ENCODE measurements around the gene FNDC1. TPM values are rescaled to one million over a fixed set of nuclear protein-coding genes. Genes with fewer than 3 reads are reported as not detected.

The FNDC1 gene
- total RNA-seq, 1 donor, result 24.2 TPM

DNA sequence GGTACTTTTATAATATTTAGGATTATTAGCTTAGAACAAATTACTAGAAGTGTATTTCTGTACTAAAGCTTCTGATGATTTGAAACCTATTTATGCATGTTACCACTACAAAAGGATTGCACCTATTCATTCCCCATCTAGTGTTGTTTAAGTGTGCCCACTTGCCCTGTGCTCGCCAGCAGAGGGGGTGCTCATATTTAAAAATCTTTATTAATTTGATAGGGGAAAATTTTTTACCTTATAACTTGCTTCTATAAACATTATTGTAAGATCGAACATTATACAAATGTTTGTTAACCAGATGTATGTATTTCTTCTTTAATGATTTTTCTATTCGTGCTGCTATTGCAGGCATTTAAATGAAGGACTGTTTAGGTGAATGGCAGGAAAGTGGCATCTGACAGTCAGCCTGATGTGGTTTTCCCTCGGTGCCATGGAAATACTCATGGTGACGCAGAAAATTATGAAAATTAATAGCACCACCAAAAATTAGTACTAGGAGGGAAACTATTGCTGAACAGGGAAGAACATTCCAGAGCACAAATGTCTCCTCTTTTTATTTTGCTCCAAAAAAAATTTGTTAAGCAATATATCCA, 44.1 kb upstream of the FNDC1 start:
- Histone ChIP-seq H3K9me3 (ENCODE audit: low read depth, low read length) (no peaks in the 10 kb centered on the region), H3K36me3 (ENCODE audit: insufficient read depth, low read length) (no peaks in the 10 kb centered on the region), H4K20me1 (ENCODE audit: insufficient read depth, low read length) (no peaks in the 10 kb centered on the region), H3K79me2 (ENCODE audit: insufficient read depth, low read length) (no peaks in the 10 kb centered on the region), H3K4me1 (ENCODE audit: insufficient read depth, low read length) (no peaks in the 10 kb centered on the region), H3K4me3 (ENCODE audit: insufficient read depth, low read length) (no peak overlapping the region), H3K4me2 (ENCODE audit: insufficient read depth, low read length) (no peak overlapping the region), H2AFZ (ENCODE audit: low read length) (no peak overlapping the region), H3K27ac (ENCODE audit: low read depth, low read length) (no peak overlapping the region), H3K27me3 (ENCODE audit: insufficient read depth, low read length) (peaks cover 7% of the 10 kb centered on the region)
- no peak for DNase-seq (ENCODE audit: insufficient read length, low spot score, missing footprints)
- TF ChIP-seq, protein P1, sequence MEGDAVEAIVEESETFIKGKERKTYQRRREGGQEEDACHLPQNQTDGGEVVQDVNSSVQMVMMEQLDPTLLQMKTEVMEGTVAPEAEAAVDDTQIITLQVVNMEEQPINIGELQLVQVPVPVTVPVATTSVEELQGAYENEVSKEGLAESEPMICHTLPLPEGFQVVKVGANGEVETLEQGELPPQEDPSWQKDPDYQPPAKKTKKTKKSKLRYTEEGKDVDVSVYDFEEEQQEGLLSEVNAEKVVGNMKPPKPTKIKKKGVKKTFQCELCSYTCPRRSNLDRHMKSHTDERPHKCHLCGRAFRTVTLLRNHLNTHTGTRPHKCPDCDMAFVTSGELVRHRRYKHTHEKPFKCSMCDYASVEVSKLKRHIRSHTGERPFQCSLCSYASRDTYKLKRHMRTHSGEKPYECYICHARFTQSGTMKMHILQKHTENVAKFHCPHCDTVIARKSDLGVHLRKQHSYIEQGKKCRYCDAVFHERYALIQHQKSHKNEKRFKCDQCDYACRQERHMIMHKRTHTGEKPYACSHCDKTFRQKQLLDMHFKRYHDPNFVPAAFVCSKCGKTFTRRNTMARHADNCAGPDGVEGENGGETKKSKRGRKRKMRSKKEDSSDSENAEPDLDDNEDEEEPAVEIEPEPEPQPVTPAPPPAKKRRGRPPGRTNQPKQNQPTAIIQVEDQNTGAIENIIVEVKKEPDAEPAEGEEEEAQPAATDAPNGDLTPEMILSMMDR (IDR thresholded peaks at IDR 0.05; ENCODE audit: extremely low read depth, low read depth, low read length), result peak; percentile 38

- Histone ChIP-seq H4K20me1 (ENCODE audit: insufficient read depth, low read length) (no peaks in the 10 kb centered on the region), H3K27ac (ENCODE audit: low read depth, low read length) (no peak overlapping the region), H3K9me3 (ENCODE audit: low read depth, low read length) (no peaks in the 10 kb centered on the region), H2AFZ (ENCODE audit: low read length) (no peak overlapping the region), H3K27me3 (ENCODE audit: insufficient read depth, low read length) (peaks cover 7% of the 10 kb centered on the region), H3K4me2 (ENCODE audit: insufficient read depth, low read length) (no peak overlapping the region), H3K36me3 (ENCODE audit: insufficient read depth, low read length) (no peaks in the 10 kb centered on the region), H3K79me2 (ENCODE audit: insufficient read depth, low read length) (no peaks in the 10 kb centered on the region), H3K4me1 (ENCODE audit: insufficient read depth, low read length) (no peaks in the 10 kb centered on the region), H3K4me3 (ENCODE audit: insufficient read depth, low read length) (no peak overlapping the region)
- DNase-seq (ENCODE audit: insufficient read length, low spot score, missing footprints), result no peak
- TF ChIP-seq, protein P1 (IDR thresholded peaks at IDR 0.05; ENCODE audit: extremely low read depth, low read depth, low read length), result no peak
These were observed 43.2 kb upstream of the FNDC1 start for GRCh38 chr6:159125951-159126352.

DNA sequence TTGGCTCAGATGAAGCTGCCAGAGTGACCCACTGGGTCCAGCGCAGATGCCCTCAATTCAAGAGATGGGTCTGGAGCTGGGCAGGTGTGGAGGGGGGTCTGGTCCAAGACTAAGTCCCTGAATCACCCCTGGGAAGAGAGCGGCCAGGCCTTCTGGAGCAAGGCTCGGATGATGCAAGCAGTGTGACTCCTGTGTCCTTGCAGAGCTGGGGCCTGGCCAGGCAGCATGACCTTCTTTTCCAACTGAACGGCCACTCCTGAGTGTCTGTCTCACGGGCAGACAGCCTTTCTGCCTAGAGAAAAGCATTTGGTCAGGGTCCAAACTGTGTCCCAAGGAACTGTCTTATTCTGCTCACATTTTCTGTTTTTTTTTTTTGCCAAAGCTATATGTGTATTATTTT, 42.6 kb upstream of the FNDC1 start:
- no peak overlapping the region for H3K4me3 ChIP-seq (ENCODE audit: insufficient read depth, low read length)
- no peak overlapping the region for H3K4me2 ChIP-seq (ENCODE audit: insufficient read depth, low read length)
- H3K27me3 ChIP-seq (ENCODE audit: insufficient read depth, low read length), result peaks cover 6% of the 10 kb centered on the region
- no peaks in the 10 kb centered on the region for H3K4me1 ChIP-seq (ENCODE audit: insufficient read depth, low read length)
- H4K20me1 ChIP-seq (ENCODE audit: insufficient read depth, low read length), result no peaks in the 10 kb centered on the region
- H2AFZ ChIP-seq (ENCODE audit: low read length), result no peak overlapping the region
- H3K79me2 ChIP-seq (ENCODE audit: insufficient read depth, low read length), result no peaks in the 10 kb centered on the region
- TF ChIP-seq, protein P1 (IDR thresholded peaks at IDR 0.05; ENCODE audit: extremely low read depth, low read depth, low read length), result no peak
- DNase-seq (ENCODE audit: insufficient read length, low spot score, missing footprints), result no peak
- no peaks in the 10 kb centered on the region for H3K9me3 ChIP-seq (ENCODE audit: low read depth, low read length)
- no peak overlapping the region for H3K27ac ChIP-seq (ENCODE audit: low read depth, low read length)
- no peaks in the 10 kb centered on the region for H3K36me3 ChIP-seq (ENCODE audit: insufficient read depth, low read length)

DNA sequence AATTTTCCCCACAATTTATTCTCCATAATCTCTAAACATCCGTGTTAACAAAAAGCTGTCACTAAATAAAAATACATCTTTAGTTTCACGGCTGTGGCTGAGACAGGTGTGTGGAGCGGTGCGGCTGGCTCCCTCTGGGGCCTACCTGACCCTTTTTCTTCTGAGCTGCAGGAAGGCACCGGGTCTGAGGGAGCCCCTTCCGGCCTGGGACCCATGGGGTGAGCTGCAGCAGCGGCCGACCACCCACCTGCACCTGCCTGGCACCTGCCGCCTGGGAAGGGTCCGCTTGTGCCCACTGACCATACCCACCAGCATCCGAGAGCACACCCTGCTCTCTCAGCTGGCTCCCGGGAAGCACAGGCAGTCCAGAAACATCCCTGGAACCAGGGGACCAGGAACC, 41.5 kb upstream of the FNDC1 start:
- TF ChIP-seq, protein P1 (IDR thresholded peaks at IDR 0.05; ENCODE audit: extremely low read depth, low read depth, low read length), result no peak
- no peaks in the 10 kb centered on the region for H3K9me3 ChIP-seq (ENCODE audit: low read depth, low read length)
- no peak overlapping the region for H3K27ac ChIP-seq (ENCODE audit: low read depth, low read length)
- H3K79me2 ChIP-seq (ENCODE audit: insufficient read depth, low read length), result no peaks in the 10 kb centered on the region
- H3K4me2 ChIP-seq (ENCODE audit: insufficient read depth, low read length), result no peak overlapping the region
- peaks cover 8% of the 10 kb centered on the region for H3K27me3 ChIP-seq (ENCODE audit: insufficient read depth, low read length)
- DNase-seq (ENCODE audit: insufficient read length, low spot score, missing footprints), result no peak
- H3K36me3 ChIP-seq (ENCODE audit: insufficient read depth, low read length), result no peaks in the 10 kb centered on the region
- H2AFZ ChIP-seq (ENCODE audit: low read length), result no peak overlapping the region
- no peak overlapping the region for H3K4me3 ChIP-seq (ENCODE audit: insufficient read depth, low read length)
- H4K20me1 ChIP-seq (ENCODE audit: insufficient read depth, low read length), result no peaks in the 10 kb centered on the region
- H3K4me1 ChIP-seq (ENCODE audit: insufficient read depth, low read length), result no peaks in the 10 kb centered on the region
